HEK293T (cell line): ENCODE measurements around the gene ANGPTL2.
"Not testable (repeated sequence)": the region's sequence is repeated elsewhere in the genome, so short reads cannot be mapped to it uniquely, and the experiment has no call there.

Source experiments
- CTCF ChIA-PET: fragments of 350-600 bp; formaldehyde crosslinking; extraction: SDS; loops from one replicate; lab custom pipeline; 2021; ENCODE audit warnings: antibody characterized with exemption, inconsistent platforms; lab: Yijun Ruan, JAX
- POLR2A ChIA-PET: fragments of 350-600 bp; formaldehyde crosslinking; extraction: SDS; loops from one replicate; lab custom pipeline; 2020; ENCODE audit warnings: antibody characterized with exemption, inconsistent platforms; lab: Yijun Ruan, JAX
- DNase-seq: peaks from one replicate; pipeline ENCODE4 v3.0.0; 2012; ENCODE audit warnings: mixed read lengths; ENCODE audit errors: extremely low spot score
- ARNT ChIP-seq: fragments of 450-650 bp; IDR thresholded peaks from 2 replicates; pipeline ENCODE4 v1.6.1; 2017; ENCODE audit warnings: mild to moderate bottlenecking
- BHLHE40 ChIP-seq: fragments of 450-650 bp; IDR thresholded peaks from 2 replicates; pipeline ENCODE4 v1.6.1; 2016; ENCODE audit warnings: mild to moderate bottlenecking, moderate library complexity, borderline replicate concordance
- CTBP1 ChIP-seq: fragments of 450-650 bp; IDR thresholded peaks from 2 replicates; pipeline ENCODE4 v1.6.1; 2016; ENCODE audit warnings: borderline replicate concordance
- ELF4 ChIP-seq: fragments of 450-650 bp; IDR thresholded peaks from 2 replicates; pipeline ENCODE4 v1.6.1; 2017; ENCODE audit warnings: antibody characterized with exemption
- FOXA1 ChIP-seq: fragments of 450-650 bp; IDR thresholded peaks from 2 replicates; pipeline ENCODE4 v1.6.1; 2016; ENCODE audit warnings: mild to moderate bottlenecking
- FOXK2 ChIP-seq: fragments of 450-650 bp; IDR thresholded peaks from 2 replicates; pipeline ENCODE4 v1.6.1; 2016; ENCODE audit warnings: mild to moderate bottlenecking
- FOXM1 ChIP-seq: fragments of 450-650 bp; IDR thresholded peaks from 2 replicates; pipeline ENCODE4 v1.6.1; 2017; ENCODE audit warnings: mild to moderate bottlenecking, borderline replicate concordance
- HDGF ChIP-seq: fragments of 450-650 bp; IDR thresholded peaks from 2 replicates; pipeline ENCODE4 v1.6.1; 2017; ENCODE audit warnings: antibody characterized with exemption, borderline replicate concordance
- L3MBTL2 ChIP-seq: fragments of 450-650 bp; conservative IDR thresholded peaks from 2 replicates; pipeline ENCODE4 v1.6.1; 2016; ENCODE audit warnings: mild to moderate bottlenecking
- LEF1 ChIP-seq: fragments of 450-650 bp; IDR thresholded peaks from 2 replicates; pipeline ENCODE4 v1.6.1; 2017; ENCODE audit warnings: mild to moderate bottlenecking, borderline replicate concordance
- NFRKB ChIP-seq: fragments of 450-650 bp; IDR thresholded peaks from 2 replicates; pipeline ENCODE4 v1.6.1; 2016; ENCODE audit warnings: mild to moderate bottlenecking, moderate library complexity
- SP1 ChIP-seq: fragments of 450-650 bp; IDR thresholded peaks from 2 replicates; pipeline ENCODE4 v1.6.1; 2017
- SUZ12 ChIP-seq: fragments of 450-650 bp; IDR thresholded peaks from 2 replicates; pipeline ENCODE4 v1.6.1; 2016; ENCODE audit warnings: mild to moderate bottlenecking
- TARDBP ChIP-seq: fragments of 450-650 bp; IDR thresholded peaks from 2 replicates; pipeline ENCODE4 v1.6.1; 2016
- ZNF384 ChIP-seq: fragments of 450-650 bp; IDR thresholded peaks from 2 replicates; pipeline ENCODE4 v1.6.1; 2016
- TF ChIP-seq, protein P1 (sequence below): fragments of 450-650 bp; IDR thresholded peaks from 2 replicates; pipeline ENCODE4 v1.6.1; 2016

ANGPTL2 gene, protein sequence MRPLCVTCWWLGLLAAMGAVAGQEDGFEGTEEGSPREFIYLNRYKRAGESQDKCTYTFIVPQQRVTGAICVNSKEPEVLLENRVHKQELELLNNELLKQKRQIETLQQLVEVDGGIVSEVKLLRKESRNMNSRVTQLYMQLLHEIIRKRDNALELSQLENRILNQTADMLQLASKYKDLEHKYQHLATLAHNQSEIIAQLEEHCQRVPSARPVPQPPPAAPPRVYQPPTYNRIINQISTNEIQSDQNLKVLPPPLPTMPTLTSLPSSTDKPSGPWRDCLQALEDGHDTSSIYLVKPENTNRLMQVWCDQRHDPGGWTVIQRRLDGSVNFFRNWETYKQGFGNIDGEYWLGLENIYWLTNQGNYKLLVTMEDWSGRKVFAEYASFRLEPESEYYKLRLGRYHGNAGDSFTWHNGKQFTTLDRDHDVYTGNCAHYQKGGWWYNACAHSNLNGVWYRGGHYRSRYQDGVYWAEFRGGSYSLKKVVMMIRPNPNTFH

DNA sequence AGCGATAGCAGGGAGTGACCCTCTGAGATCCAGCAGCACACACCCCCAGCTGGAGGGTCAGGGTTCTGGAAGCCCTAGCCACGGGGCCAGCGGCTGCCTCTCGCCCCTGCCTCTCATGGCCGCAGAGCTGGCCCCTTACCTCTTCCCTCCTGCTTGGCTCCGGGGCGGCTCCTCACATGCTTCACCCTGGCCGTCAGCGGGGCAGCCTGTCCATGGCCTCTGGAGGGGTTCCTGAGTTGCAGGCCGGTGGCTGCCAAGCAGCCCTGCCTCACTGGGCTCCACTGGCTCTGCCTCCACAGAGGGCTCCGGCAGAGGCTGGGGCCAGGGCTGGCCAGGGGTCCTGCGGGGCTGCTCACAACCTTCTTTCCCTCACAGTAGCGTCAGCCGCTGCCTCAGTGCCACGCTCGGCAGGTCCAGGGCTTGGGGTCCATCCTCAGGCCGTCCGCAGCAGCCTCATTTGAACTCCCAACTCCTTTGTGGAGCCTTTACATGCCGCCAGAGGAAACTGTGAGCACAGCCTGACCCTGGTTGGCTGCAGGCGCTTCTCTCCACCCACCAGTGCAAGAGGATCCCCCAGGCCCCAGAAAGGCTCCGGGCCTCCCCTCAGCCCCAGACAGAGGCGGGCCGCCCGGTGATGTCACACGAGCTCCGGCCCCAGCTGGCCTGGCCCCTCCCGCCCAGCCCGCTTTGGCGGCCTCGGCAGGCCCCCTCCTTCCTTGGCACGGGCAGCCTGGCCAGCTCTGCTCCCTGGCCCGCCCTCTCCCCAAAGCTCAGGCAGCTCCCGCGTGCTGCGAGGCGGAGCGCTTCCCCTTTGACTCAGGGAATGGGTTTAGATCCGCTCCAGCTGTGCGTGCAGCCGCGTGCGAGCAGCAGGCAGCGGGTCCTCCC is at the start of gene ANGPTL2:
Gene ANGPTL2, minus strand, starts transcription at position 460 of the 888 bp plus-strand sequence. CDS start 13,904 bp downstream, outside the sequence.
- no peak for DNase-seq
- TF ChIP-seq FOXK2 (no peak), ZNF384 (no peak), SUZ12 (no peak), FOXA1 (no peak)
- POLR2A ChIA-PET, result no interaction called here
- CTCF ChIA-PET, result no interaction called here

DNA sequence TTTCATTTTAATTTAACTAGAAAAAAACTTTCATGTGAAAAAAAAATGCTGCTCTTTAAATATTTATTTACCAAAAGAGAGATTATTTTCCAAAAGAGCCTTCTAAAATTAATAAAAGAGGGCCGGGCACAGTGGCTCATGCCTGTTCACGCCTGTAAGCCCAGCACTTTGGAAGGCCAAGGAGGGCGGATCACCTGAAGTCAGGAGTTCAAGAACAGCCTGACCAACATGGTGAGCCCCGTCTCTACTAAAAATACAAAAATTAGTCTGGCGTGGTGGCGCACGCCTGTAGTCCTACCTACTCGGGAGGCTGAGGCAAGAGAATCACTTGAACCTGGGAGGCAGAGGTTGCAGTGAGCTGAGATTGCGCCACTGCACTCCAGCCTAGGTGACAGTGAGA is 48.9 kb upstream of the ANGPTL2 start:
- DNase-seq, POLR2A ChIA-PET, CTCF ChIA-PET: not testable (repeated sequence)

DNA sequence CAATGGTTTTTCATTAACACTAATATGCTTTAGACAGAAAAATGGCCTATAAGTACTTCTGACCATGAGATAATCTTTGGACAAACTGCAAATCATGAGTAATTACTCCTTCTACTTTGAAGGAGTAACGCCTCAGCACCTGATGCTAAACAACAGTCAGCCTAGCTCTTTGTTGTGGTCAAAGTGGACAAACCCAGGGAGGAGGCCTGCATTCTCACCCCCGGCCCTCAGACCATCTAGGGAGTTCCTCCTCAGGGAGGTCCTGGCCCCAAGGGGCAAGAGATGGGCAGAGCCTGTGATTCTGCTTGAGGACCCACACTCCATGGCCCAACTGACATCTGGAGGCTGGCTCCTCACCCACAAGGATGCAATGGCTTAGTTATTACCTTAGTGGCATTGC is 48.2 kb upstream of the ANGPTL2 start:
- TF ChIP-seq TARDBP (no peak), LEF1 (no peak), HDGF (no peak), FOXA1 (no peak), CTBP1 (no peak), FOXK2 (no peak), SUZ12 (no peak), ELF4 (no peak), NFRKB (no peak), ARNT (no peak), L3MBTL2 (no peak), ZNF384 (no peak), BHLHE40 (no peak)
- TF ChIP-seq, protein P1, sequence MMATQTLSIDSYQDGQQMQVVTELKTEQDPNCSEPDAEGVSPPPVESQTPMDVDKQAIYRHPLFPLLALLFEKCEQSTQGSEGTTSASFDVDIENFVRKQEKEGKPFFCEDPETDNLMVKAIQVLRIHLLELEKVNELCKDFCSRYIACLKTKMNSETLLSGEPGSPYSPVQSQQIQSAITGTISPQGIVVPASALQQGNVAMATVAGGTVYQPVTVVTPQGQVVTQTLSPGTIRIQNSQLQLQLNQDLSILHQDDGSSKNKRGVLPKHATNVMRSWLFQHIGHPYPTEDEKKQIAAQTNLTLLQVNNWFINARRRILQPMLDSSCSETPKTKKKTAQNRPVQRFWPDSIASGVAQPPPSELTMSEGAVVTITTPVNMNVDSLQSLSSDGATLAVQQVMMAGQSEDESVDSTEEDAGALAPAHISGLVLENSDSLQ, result no peak
- DNase-seq, result no peak
- POLR2A ChIA-PET, result no interaction called here
- CTCF ChIA-PET, result interaction anchor here (0.6 kb wide), 1 partner anchor 282 kb away, joined by 3 read pairs; no protein-coding TSS in a partner anchor

DNA sequence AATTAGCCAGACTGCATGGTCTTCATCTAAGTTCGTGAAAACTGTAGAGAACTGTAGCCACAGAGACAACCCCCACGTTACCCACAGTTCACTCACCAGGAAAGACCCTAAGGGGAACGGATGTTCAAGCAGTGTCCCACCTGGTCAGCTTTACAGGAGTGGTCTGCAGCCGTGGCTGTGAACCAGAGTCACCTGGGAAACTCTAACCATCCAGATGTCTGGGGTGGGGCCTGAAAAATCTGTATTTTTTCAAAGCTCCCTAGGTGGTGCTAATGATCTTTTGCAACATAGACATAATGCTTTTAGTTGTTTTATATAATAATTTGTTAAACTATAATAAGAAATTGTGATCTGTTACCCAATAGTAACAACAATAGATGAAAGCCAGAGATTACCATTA is 47.7 kb upstream of the ANGPTL2 start:
- ChIA-PET CTCF (interaction anchor here (0.6 kb wide), 1 partner anchor 281 kb away, joined by 3 read pairs; no protein-coding TSS in a partner anchor), POLR2A (no interaction called here)
- TF ChIP-seq L3MBTL2 (no peak), BHLHE40 (no peak), SUZ12 (no peak), HDGF (no peak), TARDBP (no peak), ZNF384 (no peak), ELF4 (no peak), FOXK2 (no peak), FOXM1 (no peak), ARNT (no peak), SP1 (no peak), FOXA1 (no peak), CTBP1 (no peak), LEF1 (no peak), NFRKB (no peak)
- TF ChIP-seq, protein P1, result no peak

DNA sequence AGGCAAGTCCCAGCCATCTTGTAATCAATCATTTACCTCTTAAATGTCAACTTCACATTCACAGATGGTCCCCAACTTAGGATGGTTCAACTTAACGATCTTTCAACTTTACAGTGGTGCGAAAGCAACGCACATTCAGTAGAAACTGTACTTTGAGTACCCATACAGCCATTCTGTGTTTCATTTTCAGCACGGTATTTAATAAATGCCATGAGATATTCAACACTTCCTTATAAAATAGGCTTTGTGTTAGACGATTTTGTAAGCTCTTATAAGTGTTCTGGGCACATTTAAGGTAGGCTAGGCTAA is 47.1 kb upstream of the ANGPTL2 start:
- ChIA-PET CTCF (no interaction called here), POLR2A (no interaction called here)
- DNase-seq, result no peak
- TF ChIP-seq ELF4 (no peak), HDGF (no peak), SUZ12 (no peak)
- TF ChIP-seq, protein P1, result peak; percentile 63

More for the DNA sequence above, 47.7 kb upstream of the ANGPTL2 start:
- no peak for DNase-seq

DNA sequence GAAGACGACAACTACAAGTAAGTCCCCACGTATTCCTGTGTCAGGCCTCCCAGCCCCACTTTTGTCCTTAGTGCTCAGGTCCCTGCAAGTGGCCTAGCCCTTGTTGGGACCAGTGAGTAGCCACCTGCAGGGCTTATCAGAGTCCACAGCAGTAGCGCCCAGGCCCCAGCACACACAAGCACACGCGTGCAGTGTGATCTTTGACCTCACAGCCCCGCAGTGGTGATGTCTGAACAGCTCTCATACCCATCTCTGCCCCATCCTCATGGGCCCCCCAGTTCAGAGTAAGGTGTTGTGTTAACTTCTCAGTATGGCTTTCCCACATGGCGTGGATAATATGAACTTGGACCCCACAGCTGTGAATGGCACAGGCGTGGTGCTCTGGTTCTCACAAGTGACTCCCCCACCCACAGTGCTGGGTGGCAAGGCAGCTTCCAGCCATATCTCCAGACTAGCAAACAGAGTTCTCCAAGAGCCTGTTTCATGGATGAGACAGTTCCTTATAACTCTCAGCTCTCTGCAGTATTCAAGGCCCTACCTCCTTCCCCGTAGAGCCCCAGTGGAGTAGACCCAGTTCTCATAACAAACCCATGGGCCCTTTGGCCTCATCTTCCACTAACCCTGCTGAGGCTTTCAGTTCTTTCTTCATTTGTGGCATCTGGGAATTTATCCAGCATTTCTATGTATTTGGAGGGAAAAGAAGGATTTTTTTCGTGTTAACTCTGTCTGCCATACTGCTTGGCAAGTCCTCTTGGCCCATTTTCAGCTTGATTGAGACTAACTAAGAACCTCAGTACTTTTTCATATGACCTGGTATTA is 46.5 kb upstream of the ANGPTL2 start:
- CTCF ChIA-PET, result interaction anchor here (0.6 kb wide), 1 partner anchor 228 kb away, joined by 3 read pairs; no protein-coding TSS in a partner anchor
- POLR2A ChIA-PET, result no interaction called here
- no peak for TF ChIP-seq LEF1
- no peak for TF ChIP-seq NFRKB
- TF ChIP-seq SP1, result no peak
- TF ChIP-seq L3MBTL2, result no peak
- no peak for DNase-seq
